GM23248 (cell line): Measurements from ENCODE around the gene YTHDF2. TPM values are rescaled to one million over a fixed set of nuclear protein-coding genes. Genes with fewer than 3 reads are reported as not detected.
"Not testable (repeated sequence)": the region's sequence is repeated elsewhere in the genome, so short reads cannot be mapped to it uniquely, and the experiment has no call there.

Experiments used
- DNase-seq: peaks from one replicate; pipeline ENCODE4 v3.0.0-alpha.2; 2015
- H2AFZ ChIP-seq: fragments of 200-600 bp; sonication (generic); 2 replicates; pipeline ENCODE4 v1.6.1; 2016; ENCODE audit warnings: antibody characterized with exemption
- H3F3A ChIP-seq: fragments of 200-600 bp; sonication (generic); 2 replicates; pipeline ENCODE4 v1.6.1; 2016; ENCODE audit warnings: mild to moderate bottlenecking, antibody characterized with exemption, mixed run types; ENCODE audit not compliant: insufficient read depth
- H3K27ac ChIP-seq: fragments of 200-600 bp; sonication (generic); 2 replicates; pipeline ENCODE4 v1.5.1; 2016; ENCODE audit warnings: mild to moderate bottlenecking
- H3K27me3 ChIP-seq: fragments of 200-600 bp; sonication (generic); replicated peaks from 2 replicates; pipeline ENCODE4 v1.6.1; 2016; ENCODE audit warnings: mild to moderate bottlenecking; ENCODE audit not compliant: insufficient read depth
- H3K36me3 ChIP-seq: fragments of 200-600 bp; sonication (generic); 2 replicates; pipeline ENCODE4 v1.6.1; 2016; ENCODE audit warnings: low read depth, mild to moderate bottlenecking
- H3K4me1 ChIP-seq: fragments of 200-600 bp; sonication (generic); 2 replicates; pipeline ENCODE4 v1.6.1; 2016; ENCODE audit warnings: mild to moderate bottlenecking; ENCODE audit not compliant: insufficient read depth
- H3K4me2 ChIP-seq: fragments of 200-600 bp; sonication (generic); one replicate; pipeline ENCODE4 v1.6.1; 2016; ENCODE audit warnings: mild to moderate bottlenecking; ENCODE audit not compliant: unreplicated experiment
- H3K4me3 ChIP-seq: fragments of 200-600 bp; sonication (generic); 2 replicates; pipeline ENCODE4 v1.5.1; 2016; ENCODE audit warnings: mild to moderate bottlenecking
- H3K79me2 ChIP-seq: fragments of 200-600 bp; sonication (generic); 2 replicates; pipeline ENCODE4 v1.6.1; 2016; ENCODE audit warnings: mild to moderate bottlenecking; ENCODE audit not compliant: insufficient read depth
- H3K9ac ChIP-seq: fragments of 200-600 bp; sonication (generic); 2 replicates; pipeline ENCODE4 v1.6.1; 2016; ENCODE audit warnings: mild to moderate bottlenecking
- H3K9me2 ChIP-seq: fragments of 200-600 bp; sonication (generic); 2 replicates; pipeline ENCODE4 v1.6.1; 2016; ENCODE audit warnings: mixed run types, mild to moderate bottlenecking, moderate library complexity; ENCODE audit not compliant: insufficient read depth
- H3K9me3 ChIP-seq: fragments of 200-600 bp; sonication (generic); one replicate; pipeline ENCODE4 v1.6.1; 2017; ENCODE audit warnings: low read depth
- H4K20me1 ChIP-seq: fragments of 200-600 bp; sonication (generic); 2 replicates; pipeline ENCODE4 v1.6.0; 2016; ENCODE audit not compliant: insufficient read depth
- EZH2 ChIP-seq: fragments of 200-600 bp; sonication (generic); IDR thresholded peaks from 2 replicates; pipeline ENCODE4 v1.6.1; 2018; ENCODE audit warnings: antibody characterized with exemption, mild to moderate bottlenecking; ENCODE audit not compliant: insufficient read depth, poor library complexity, severe bottlenecking
- EZH2phosphoT487 ChIP-seq: fragments of 200-600 bp; sonication (generic); IDR thresholded peaks from 2 replicates; pipeline ENCODE4 v1.6.1; 2018; ENCODE audit warnings: antibody characterized with exemption, moderate library complexity, mild to moderate bottlenecking, low read depth; ENCODE audit not compliant: insufficient read depth
- WGBS, 2 experiments: methylation state at CpG; one replicate each; pipeline ENCODE4 v1.1.6; 2015 to 2017; ENCODE audit warnings: low lambda C conversion rate in 2 of 2, low coverage in 1 of 2; ENCODE audit errors: missing lambda C conversion rate in 2 of 2; 5-methylcytosine and 5-hydroxymethylcytosine counted together
- in situ Hi-C: fragments of 300-500 bp; cut with MboI; formaldehyde crosslinking; loops from 2 replicates; pipeline ENCODE4 v1.15.0; 2020
- polyA plus RNA-seq: library from polyadenylated mRNA; unstranded; fragments of >200 nt; fragmentation: Nextera tagmentation; extraction: Ambion mirVana; gene quantifications from 2 replicates; pipeline ENCODE4 v1.2.1, GENCODE V29; 2016
- total RNA-seq: library from RNA; depleted of rRNA; stranded (reverse); fragments of >200 nt; shearing (Covaris generic); gene quantifications from 2 replicates; pipeline ENCODE4 v1.2.3, GENCODE V29; 2014

The YTHDF2 gene
- total and polyA plus RNA-seq, 2 experiments from 2014 or later = 51.9 to 80.2 TPM

GRCh38 chr1:28789816-28790215, 53.1 kb downstream of the YTHDF2 start:
- Histone ChIP-seq H3K27me3 (no peaks in the 10 kb centered on the region), H3K4me3 (no peak overlapping the region), H3K9me2 (no peaks in the 10 kb centered on the region), H3F3A (no peaks in the 10 kb centered on the region), H3K27ac (no peak overlapping the region), H3K9me3 (no peaks in the 10 kb centered on the region), H2AFZ (no peak overlapping the region), H4K20me1 (no peaks in the 10 kb centered on the region), H3K79me2 (no peaks in the 10 kb centered on the region), H3K36me3 (no peaks in the 10 kb centered on the region), H3K4me2 (no peak overlapping the region), H3K4me1 (no peaks in the 10 kb centered on the region), H3K9ac (no peak overlapping the region)
- in situ Hi-C loops = loop anchor here (5.0 to 10.0 kb wide), 3 partner anchors 87 to 405 kb away; no protein-coding TSS in a partner anchor
- TF ChIP-seq EZH2 (no peak), EZH2phosphoT487 (no peak)
- 51 to 53% methylated on average over 6 of the region's 6 CpGs for WGBS, 2 experiments
- DNase-seq = no peak

DNA sequence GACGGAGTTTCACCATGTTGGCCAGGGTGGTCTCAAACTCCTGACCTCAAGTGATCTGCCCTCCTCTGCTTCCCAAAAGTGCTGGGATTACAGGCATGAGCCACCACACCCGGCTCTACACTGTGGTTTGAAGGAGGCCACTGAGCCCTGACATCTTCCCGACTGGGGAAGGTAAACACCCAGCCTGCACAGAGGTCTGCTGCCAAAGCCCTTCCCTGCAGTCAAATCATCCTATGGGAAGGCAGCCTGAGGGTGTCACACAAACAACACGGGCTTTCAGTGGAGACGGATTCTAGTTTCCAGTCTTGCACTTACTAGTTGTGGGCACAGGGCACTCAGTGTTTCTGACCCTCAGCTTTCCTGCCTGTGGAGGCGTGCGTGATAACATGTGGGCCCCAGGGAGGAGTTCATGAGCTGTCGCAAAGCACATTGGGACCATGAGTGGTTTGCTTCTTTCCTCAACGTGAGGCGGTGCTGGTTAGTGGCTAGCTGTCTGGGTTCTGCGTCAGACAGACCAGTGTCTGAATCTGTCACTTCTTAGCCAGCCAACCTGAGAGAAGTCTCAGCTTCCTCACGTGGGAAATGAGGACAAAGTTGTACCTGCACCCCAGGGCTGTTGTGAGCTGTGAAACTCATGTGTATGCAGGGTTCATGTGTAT, 53.8 kb downstream of the YTHDF2 start:
- no peaks in the 10 kb centered on the region for H3K9me3 ChIP-seq
- no peaks in the 10 kb centered on the region for H3K27me3 ChIP-seq
- no peak overlapping the region for H3K27ac ChIP-seq
- DNase-seq = no peak
- H3K9ac ChIP-seq = no peak overlapping the region
- no peaks in the 10 kb centered on the region for H3K9me2 ChIP-seq
- H3F3A ChIP-seq = no peaks in the 10 kb centered on the region
- H3K4me3 ChIP-seq = no peak overlapping the region
- WGBS, 2 experiments = 57 to 61% methylated on average over 12 of the region's 12 CpGs
- H3K79me2 ChIP-seq = no peaks in the 10 kb centered on the region
- no peak for TF ChIP-seq EZH2phosphoT487
- TF ChIP-seq EZH2 = no peak
- H3K4me1 ChIP-seq = no peaks in the 10 kb centered on the region
- no peak overlapping the region for H2AFZ ChIP-seq
- no peaks in the 10 kb centered on the region for H3K36me3 ChIP-seq
- no peaks in the 10 kb centered on the region for H4K20me1 ChIP-seq
- in situ Hi-C loops = no loop called here
- no peak overlapping the region for H3K4me2 ChIP-seq

- H3K9me3 ChIP-seq, H3F3A ChIP-seq, H3K4me1 ChIP-seq, H3K27ac ChIP-seq, H3K36me3 ChIP-seq, H3K4me3 ChIP-seq, H3K4me2 ChIP-seq, H2AFZ ChIP-seq, DNase-seq, H3K79me2 ChIP-seq, H3K9me2 ChIP-seq, H3K9ac ChIP-seq, H3K27me3 ChIP-seq, H4K20me1 ChIP-seq, in situ Hi-C loops: not testable (repeated sequence)
- 67 to 78% methylated on average over 2 of the region's 2 CpGs for WGBS, 2 experiments
Measured at GRCh38 chr1:28791929-28792328, 55.2 kb downstream of the YTHDF2 start.

GRCh38 chr1:28792644-28793121, 55.9 kb downstream of the YTHDF2 start:
- H3K9ac ChIP-seq = no peak overlapping the region
- in situ Hi-C loops = no loop called here
- no peak overlapping the region for H3K27ac ChIP-seq

GRCh38 chr1:28794582-28794981, 57.8 kb downstream of the YTHDF2 start:
- H3K79me2 ChIP-seq, H3K4me1 ChIP-seq, H3F3A ChIP-seq, H3K27me3 ChIP-seq, H3K9me3 ChIP-seq, H3K27ac ChIP-seq, H2AFZ ChIP-seq, H3K4me2 ChIP-seq, in situ Hi-C loops, DNase-seq, H3K36me3 ChIP-seq, H3K9me2 ChIP-seq, H3K9ac ChIP-seq, H3K4me3 ChIP-seq, H4K20me1 ChIP-seq: not testable (repeated sequence)
- 84 to 87% methylated on average over 5 of the region's 5 CpGs for WGBS, 2 experiments

More at GRCh38 chr1:28792644-28793121, 55.9 kb downstream of the YTHDF2 start:
- Histone ChIP-seq H3K4me1 (no peaks in the 10 kb centered on the region), H4K20me1 (no peaks in the 10 kb centered on the region), H3K4me2 (no peak overlapping the region), H3K79me2 (no peaks in the 10 kb centered on the region), H3K27me3 (peaks cover 5% of the 10 kb centered on the region; the same call in 1 of the 2 replicates), H3K36me3 (no peaks in the 10 kb centered on the region), H3F3A (no peaks in the 10 kb centered on the region), H2AFZ (no peak overlapping the region), H3K9me3 (no peaks in the 10 kb centered on the region), H3K4me3 (no peak overlapping the region), H3K9me2 (no peaks in the 10 kb centered on the region)
- TF ChIP-seq EZH2phosphoT487 (no peak), EZH2 (no peak)
- DNase-seq = no peak
- WGBS, 2 experiments = 41 to 48% methylated on average over 1 of the region's 1 CpG
